Heart left ventricle (tissue), 16 donors: ENCODE results near the gene PANK3. TPM values are rescaled to one million over a fixed set of nuclear protein-coding genes. Genes with fewer than 3 reads are reported as not detected.

Source experiments
- ATAC-seq, 4 donors: fragments of 200-7000 bp; cut with Tn5 transposase; one replicate each; pipeline ENCODE4 v1.9.1; 2020 to 2022; ENCODE audit warnings: moderate library complexity in 4 of 4, mild to moderate bottlenecking in 3 of 4, moderate number of reproducible peaks in 1 of 4
- DNase-seq, 5 donors: peaks; one replicate each; pipeline ENCODE4 v3.0.0-alpha.2; 2020
- H3K27ac ChIP-seq, 12 donors: fragments of 200-600 bp; sonication (generic) in 4 of 12; one replicate each; pipeline versions ENCODE4 v1.5.0 to v1.8.0; 2016 to 2022; ENCODE audit warnings: mild to moderate bottlenecking in 2 of 12
- H3K27me3 ChIP-seq, 9 donors: fragments of 200-600 bp; sonication (generic) in 2 of 9; one replicate each; pipeline versions ENCODE4 v1.5.1 to v1.8.0; 2016 to 2022; ENCODE audit warnings: mild to moderate bottlenecking in 3 of 9
- H3K36me3 ChIP-seq, 9 donors: fragments of 200-600 bp; sonication (generic) in 2 of 9; one replicate each; pipeline versions ENCODE4 v1.5.0 to v1.8.0; 2018 to 2022; ENCODE audit warnings: mild to moderate bottlenecking in 2 of 9
- H3K4me1 ChIP-seq, 12 donors: fragments of 200-600 bp; sonication (generic) in 4 of 12; one replicate each; pipeline versions ENCODE4 v1.5.0 to v1.8.0; 2016 to 2022; ENCODE audit warnings: mild to moderate bottlenecking in 3 of 12
- H3K4me3 ChIP-seq, 12 donors: fragments of 200-600 bp; sonication (generic) in 4 of 12; one replicate each; pipeline versions ENCODE4 v1.5.0 to v1.8.0; 2017 to 2022; ENCODE audit warnings: mild to moderate bottlenecking in 9 of 12, moderate library complexity in 4 of 12
- H3K9me3 ChIP-seq, 12 donors: fragments of 200-600 bp; sonication (generic) in 4 of 12; one replicate each; pipeline versions ENCODE4 v1.5.0 to v1.8.0; 2016 to 2022; ENCODE audit warnings: mild to moderate bottlenecking in 1 of 12
- POLR2A ChIP-seq, 2 donors: fragments of 450-650 bp; IDR thresholded peaks; one replicate each; pipeline ENCODE4 v1.6.1; 2017; ENCODE audit warnings: antibody characterized with exemption in 2 of 2, mild to moderate bottlenecking in 2 of 2, moderate library complexity in 2 of 2
- WGBS, 4 donors: extraction: QIAGEN DNeasy Blood & Tissue Kit in 2 of 4; methylation state at CpG; one replicate each; pipeline versions ENCODE4 v1.1.5 to v1.1.7; 2013 to 2018; 5-methylcytosine and 5-hydroxymethylcytosine counted together
- intact Hi-C, 10 donors: fragments of 100-400 bp; cut with DNase I; formaldehyde crosslinking; loops; one replicate each; pipeline versions ENCODE4 v1.11.1 to v1.14.2; 2022
- polyA plus RNA-seq, 2 donors: library from polyadenylated mRNA; stranded (reverse); fragments of 200-250 nt; gene quantifications; one replicate each; pipeline ENCODE4 v1.2.3, GENCODE V29; 2013
- total RNA-seq, 9 donors: library from RNA; depleted of rRNA in 2 of 9; stranded (reverse); fragments of >200 nt in 2 of 9; fragmentation: NEBNext Ultra II Directional in 3 of 9; extraction: Animal tissue kit (Norgen Biotek cat#: 25700) in 3 of 9; gene quantifications; one replicate each; pipeline versions ENCODE4 v1.1.0 to v1.2.4, GENCODE V29; 2016 to 2023
- TF ChIP-seq, protein P1 (sequence below), 12 donors: fragments of 200-600 bp; sonication (generic) in 4 of 12; IDR thresholded peaks; one replicate each; pipeline versions ENCODE4 v1.5.0 to v1.8.0; 2018 to 2022; ENCODE audit warnings: antibody characterized with exemption in 12 of 12, mild to moderate bottlenecking in 5 of 12
- donor health status: ischemic (EF 13 %, LVEDD 7.1; RV severe dilation, severe dysfunction).
- donor health status: healthy with polysubstance abuse.
- donor health status: DM: no; HTN: yes; CAD: no.
- donor health status: DM: no; HTN: no; CAD: no.
- donor health status: ischemic (EF 25% LVEDD 6.9; RV normal size, moderate dysfunction).
- donor health status: ischemic (EF 25% LVEDD 5.7; RV mildly dilated, moderate dysfunction).
- donor health status: healthy.
- donor health status: DM: yes; HTN: yes; CAD: no.
- donor health status: ischemic (EF 35%, LVEDD 5.7; RV mildly dilated, moderate dysfunction).
- donor health status: nonischemic (EF 11% LVEDD 7.7; RV severe dilation, severe dysfunction).
- donor health status: DM: yes; HTN: yes; CAD: no.
- donor health status: PGD.
- donor health status: ischemic (EF 29% LVEDD 5.4; RV normal size, mild dysfunction).
- donor health status: nonischemic (EF 23%, LVEDD 6.1; RV moderate dilation, normal function).

Gene PANK3
- total and polyA plus RNA-seq, 11 donors, result 3.8 to 45.4 (median 28.1) TPM

DNA sequence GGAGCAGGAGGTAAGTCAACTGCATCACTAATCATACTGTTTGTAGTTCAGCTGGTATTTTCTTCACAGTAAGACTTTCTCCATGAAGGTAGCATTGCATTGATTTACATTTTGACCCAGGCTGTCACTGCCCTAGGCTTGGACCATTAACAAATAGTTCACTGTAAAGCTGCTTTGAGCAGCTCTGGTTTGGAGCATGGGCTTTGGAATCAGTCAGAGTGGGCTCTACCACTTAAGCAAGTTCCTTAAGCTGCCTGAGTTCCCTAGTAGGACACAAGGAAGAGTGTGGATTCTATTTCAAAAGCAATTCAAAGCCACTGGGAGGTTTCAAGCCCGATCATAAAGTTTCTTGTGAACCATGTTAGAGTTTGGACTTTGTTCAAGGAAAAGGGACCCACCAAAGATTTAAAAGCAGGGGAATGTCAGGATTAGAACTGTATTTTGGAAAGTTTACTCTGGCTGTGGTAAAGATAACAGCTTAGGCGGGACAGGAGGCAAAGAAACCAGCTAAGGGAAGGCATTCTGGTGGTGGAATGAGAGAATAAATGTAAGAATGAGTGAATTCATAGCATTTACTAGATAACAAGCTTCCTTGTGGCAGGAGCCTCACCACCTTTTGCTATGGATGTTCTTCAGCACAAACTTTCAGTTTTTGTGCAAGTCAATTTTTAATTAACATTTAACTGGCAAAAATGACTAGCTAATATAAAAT lies 12.3 kb upstream of the PANK3 start:
- intact Hi-C loops, result no loop called here
- Histone ChIP-seq H3K27me3 (peaks cover 0 to 12% (median 0%) of the 10 kb centered on the region in 9 donors), H3K4me1 (no peaks in the 10 kb centered on the region), H3K36me3 (no peaks in the 10 kb centered on the region), H3K9me3 (no peaks in the 10 kb centered on the region), H3K4me3 (no peak overlapping the region), H3K27ac (no peak overlapping the region)
- WGBS, 4 donors, result 63 to 75% (median 72%) methylated on average over 2 of the region's 2 CpGs
- DNase-seq, result no peak
- TF ChIP-seq, protein P1, sequence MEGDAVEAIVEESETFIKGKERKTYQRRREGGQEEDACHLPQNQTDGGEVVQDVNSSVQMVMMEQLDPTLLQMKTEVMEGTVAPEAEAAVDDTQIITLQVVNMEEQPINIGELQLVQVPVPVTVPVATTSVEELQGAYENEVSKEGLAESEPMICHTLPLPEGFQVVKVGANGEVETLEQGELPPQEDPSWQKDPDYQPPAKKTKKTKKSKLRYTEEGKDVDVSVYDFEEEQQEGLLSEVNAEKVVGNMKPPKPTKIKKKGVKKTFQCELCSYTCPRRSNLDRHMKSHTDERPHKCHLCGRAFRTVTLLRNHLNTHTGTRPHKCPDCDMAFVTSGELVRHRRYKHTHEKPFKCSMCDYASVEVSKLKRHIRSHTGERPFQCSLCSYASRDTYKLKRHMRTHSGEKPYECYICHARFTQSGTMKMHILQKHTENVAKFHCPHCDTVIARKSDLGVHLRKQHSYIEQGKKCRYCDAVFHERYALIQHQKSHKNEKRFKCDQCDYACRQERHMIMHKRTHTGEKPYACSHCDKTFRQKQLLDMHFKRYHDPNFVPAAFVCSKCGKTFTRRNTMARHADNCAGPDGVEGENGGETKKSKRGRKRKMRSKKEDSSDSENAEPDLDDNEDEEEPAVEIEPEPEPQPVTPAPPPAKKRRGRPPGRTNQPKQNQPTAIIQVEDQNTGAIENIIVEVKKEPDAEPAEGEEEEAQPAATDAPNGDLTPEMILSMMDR (IDR thresholded peaks at IDR 0.05), result no peak
- no peak for TF ChIP-seq POLR2A (IDR thresholded peaks at IDR 0.05)
- no peak for ATAC-seq

DNA sequence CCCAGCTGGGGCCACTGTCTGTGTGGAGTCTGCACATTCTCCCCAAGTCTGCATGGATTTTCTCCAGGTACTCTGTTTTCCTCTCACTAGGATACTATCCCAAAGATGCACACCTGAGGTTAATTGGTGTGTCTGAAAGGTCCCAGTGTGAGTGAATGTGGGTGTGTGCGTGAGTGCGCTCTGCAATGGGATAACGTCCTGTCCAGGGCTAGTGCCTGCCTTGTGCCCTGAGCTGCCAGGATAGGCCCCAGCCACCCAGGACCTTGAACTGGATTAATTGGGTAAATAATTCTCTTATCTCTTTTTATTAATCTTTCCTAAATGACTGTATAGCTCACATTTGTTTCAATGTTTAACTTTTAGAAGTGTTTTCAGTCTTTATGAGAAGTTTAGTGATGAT lies 11.5 kb upstream of the PANK3 start:
- TF ChIP-seq, protein P1 (IDR thresholded peaks at IDR 0.05), result no peak
- TF ChIP-seq POLR2A (IDR thresholded peaks at IDR 0.05), result no peak
- Histone ChIP-seq H3K36me3 (no peaks in the 10 kb centered on the region), H3K4me3 (no peak overlapping the region), H3K27me3 (peaks cover 0 to 12% (median 0%) of the 10 kb centered on the region in 9 donors), H3K4me1 (no peaks in the 10 kb centered on the region), H3K9me3 (no peaks in the 10 kb centered on the region), H3K27ac (no peak overlapping the region)
- ATAC-seq, result no peak
- DNase-seq, result no peak
- intact Hi-C loops, result no loop called here
- 80 to 87% (median 86%) methylated on average over 3 of the region's 3 CpGs for WGBS, 4 donors

DNA sequence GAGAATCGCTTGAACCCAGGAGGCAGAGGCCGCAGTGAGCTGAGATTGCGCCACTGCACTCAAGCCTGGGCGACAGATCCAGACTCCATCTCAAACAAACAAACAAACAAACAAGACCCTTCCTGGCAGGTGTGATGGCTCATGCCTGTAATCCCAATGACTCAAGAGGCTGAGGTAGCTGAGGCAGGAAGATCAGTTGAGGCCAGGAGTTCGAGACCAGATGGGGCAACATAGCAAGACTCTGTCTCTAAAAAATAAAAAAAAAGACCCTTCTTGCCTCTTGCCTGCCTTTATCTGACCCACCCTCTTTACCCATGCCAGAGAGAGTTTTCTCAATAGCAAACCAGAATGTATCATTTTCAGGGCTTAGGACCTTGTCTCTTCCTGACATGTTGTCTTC lies 8.8 kb upstream of the PANK3 start:
- Histone ChIP-seq H3K36me3 (no peaks in the 10 kb centered on the region), H3K4me1 (no peaks in the 10 kb centered on the region), H3K4me3 (no peak overlapping the region), H3K9me3 (no peaks in the 10 kb centered on the region), H3K27me3 (peaks cover 0 to 12% (median 0%) of the 10 kb centered on the region in 9 donors), H3K27ac (no peak overlapping the region)
- ATAC-seq (no peak), DNase-seq (no peak)
- WGBS, 4 donors, result 94 to 98% (median 95%) methylated on average over 5 of the region's 5 CpGs
- intact Hi-C loops, result loop anchor here in 1 of 10 donors (10.0 kb wide), 1 partner anchor 103 kb away; the partner anchor contains the start of gene RARS1
- TF ChIP-seq POLR2A (IDR thresholded peaks at IDR 0.05), result no peak
- TF ChIP-seq, protein P1 (IDR thresholded peaks at IDR 0.05), result no peak

DNA sequence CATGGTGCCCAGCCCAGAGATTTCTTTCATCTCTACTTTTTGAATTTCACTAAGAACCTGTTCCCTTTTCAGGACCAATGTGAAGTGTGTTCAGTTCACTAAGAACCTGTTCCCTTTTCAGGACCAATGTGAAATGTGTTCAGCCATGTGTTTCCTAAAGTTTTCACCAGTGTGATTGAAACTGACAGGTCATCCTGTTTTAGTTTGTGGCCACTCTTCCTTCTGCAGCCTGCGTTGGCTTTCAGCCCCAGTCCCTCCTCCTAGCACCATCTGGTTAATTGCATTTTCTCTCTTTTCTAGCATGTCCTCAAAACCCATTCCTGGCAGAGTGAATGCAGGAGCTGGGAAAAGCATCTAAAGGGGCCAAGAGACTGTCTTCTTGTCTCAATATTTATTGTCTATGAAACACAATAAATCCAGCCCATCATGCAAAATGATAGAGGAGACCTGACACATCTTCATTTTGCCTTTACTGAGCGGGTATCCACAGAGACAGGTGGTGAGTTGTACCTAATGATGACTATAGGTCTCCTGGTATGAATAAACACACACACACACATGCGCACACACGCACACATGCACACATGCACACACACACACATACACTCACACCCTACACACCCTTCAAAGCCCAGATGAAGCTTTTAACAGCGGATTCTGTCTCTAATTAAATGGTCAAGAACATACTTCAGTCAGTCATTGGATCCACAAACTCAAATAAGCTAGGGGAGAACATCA lies 6.1 kb upstream of the PANK3 start:
- TF ChIP-seq, protein P1 (IDR thresholded peaks at IDR 0.05), result no peak
- no peak for TF ChIP-seq POLR2A (IDR thresholded peaks at IDR 0.05)
- intact Hi-C loops, result loop anchor here in 1 of 10 donors (10.0 kb wide), 1 partner anchor 100 kb away; the partner anchor contains the start of gene RARS1
- Histone ChIP-seq H3K4me1 (peaks cover 0 to 4% (median 2%) of the 10 kb centered on the region in 12 donors), H3K27ac (no peak overlapping the region), H3K9me3 (no peaks in the 10 kb centered on the region), H3K4me3 (no peak overlapping the region), H3K36me3 (no peaks in the 10 kb centered on the region), H3K27me3 (peaks cover 0 to 12% (median 0%) of the 10 kb centered on the region in 9 donors)
- ATAC-seq, result no peak
- WGBS, 4 donors, result 65 to 76% (median 72%) methylated on average over 5 of the region's 5 CpGs
- DNase-seq, result no peak
